GM23338 (cell line): ENCODE measurements around the gene GARS1. TPM values are rescaled to one million over a fixed set of nuclear protein-coding genes. Genes with fewer than 3 reads are reported as not detected.

Source experiments
- polyA plus RNA-seq: library from polyadenylated mRNA; unstranded; fragments of >200 nt; fragmentation: Nextera tagmentation; extraction: Ambion mirVana; gene quantifications from 2 replicates; pipeline ENCODE4 v1.2.1, GENCODE V29; 2016
- total RNA-seq: library from RNA; depleted of rRNA; stranded (reverse); fragments of >200 nt; shearing (Covaris generic); gene quantifications from 2 replicates; pipeline ENCODE4 v1.2.3, GENCODE V29; 2014; rRNA removed

Gene GARS1
- total and polyA plus RNA-seq, 2 experiments from 2014 or later, result 207 to 241 TPM

Other genes starting within 250 kb of the GARS1 start
- 3.8 and 7.3 TPM in 2 replicates for gene NOD1, start 116.1 kb upstream of the GARS1 start, total RNA-seq
- gene NOD1, start 116.1 kb upstream of the GARS1 start, polyA plus RNA-seq, result 2.1 and 3.3 TPM in 2 replicates
- 104 and 113 TPM in 2 replicates for gene GGCT, start 90.0 kb upstream of the GARS1 start, total RNA-seq
- 197 and 229 TPM in 2 replicates for gene GGCT, start 90.0 kb upstream of the GARS1 start, polyA plus RNA-seq
- gene CRHR2, start 87.6 kb downstream of the GARS1 start, total RNA-seq, result 0.14 and 0.23 TPM in 2 replicates
- gene CRHR2, start 87.6 kb downstream of the GARS1 start, polyA plus RNA-seq, result 0.26 and 1.4 TPM in 2 replicates
- 0.19 and 1.1 TPM in 2 replicates for gene INMT, start 157.3 kb downstream of the GARS1 start, total RNA-seq
- 0.38 and 0.79 TPM in 2 replicates for gene INMT, start 157.3 kb downstream of the GARS1 start, polyA plus RNA-seq
- gene MINDY4, start 176.5 kb downstream of the GARS1 start, total RNA-seq, result 3.1 and 4.4 TPM in 2 replicates
- gene MINDY4, start 176.5 kb downstream of the GARS1 start, polyA plus RNA-seq, result 1.3 and 1.7 TPM in 2 replicates